NCI-H1048 (cell line): Measurements from ENCODE around the gene FCN2.

Experiments
- DNase-seq: peaks from one replicate; lab custom pipeline; 2025; lab: John Stamatoyannopoulos, UW

Gene FCN2

DNA sequence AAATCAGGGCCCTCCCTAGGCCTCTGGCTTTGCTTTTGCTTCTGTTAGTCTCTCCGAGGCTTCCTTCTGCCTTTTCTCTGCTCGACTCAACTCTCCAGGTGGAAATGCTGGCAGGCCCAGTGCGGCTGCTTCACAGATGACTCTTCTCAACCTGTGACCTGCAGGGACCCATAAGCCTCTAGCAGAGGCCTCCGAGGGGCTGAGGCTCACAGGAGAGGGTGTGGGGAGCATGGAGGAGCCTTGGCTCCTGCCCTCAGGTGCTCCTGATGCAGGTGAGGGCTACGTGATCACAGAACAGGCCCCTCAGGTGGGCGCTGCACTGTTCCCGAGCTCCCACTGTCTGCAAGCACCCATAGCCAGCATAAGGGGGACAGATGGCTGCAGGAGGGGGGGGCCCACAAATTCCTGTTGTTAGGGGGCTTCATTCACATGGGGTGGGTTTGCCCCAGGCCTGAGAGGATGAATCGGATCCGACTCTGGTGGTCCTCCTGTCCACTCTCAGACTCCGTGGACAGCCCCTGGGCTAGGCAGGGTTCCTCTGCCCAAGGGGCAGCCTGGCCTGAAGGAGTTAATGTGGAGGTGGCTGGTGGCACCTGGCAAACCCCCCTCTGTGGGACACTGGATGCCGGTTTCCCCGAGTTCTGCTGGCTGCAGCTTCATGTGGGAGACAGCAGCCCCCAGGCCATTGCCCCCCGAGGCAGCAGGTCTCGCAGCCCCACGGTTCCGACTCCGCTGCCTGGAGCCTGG is 10.9 kb upstream of the FCN2 start:
- no peak for DNase-seq

GRCh38 chr9:134870301-134870694 is 10.3 kb upstream of the FCN2 start:
- no peak for DNase-seq

DNA sequence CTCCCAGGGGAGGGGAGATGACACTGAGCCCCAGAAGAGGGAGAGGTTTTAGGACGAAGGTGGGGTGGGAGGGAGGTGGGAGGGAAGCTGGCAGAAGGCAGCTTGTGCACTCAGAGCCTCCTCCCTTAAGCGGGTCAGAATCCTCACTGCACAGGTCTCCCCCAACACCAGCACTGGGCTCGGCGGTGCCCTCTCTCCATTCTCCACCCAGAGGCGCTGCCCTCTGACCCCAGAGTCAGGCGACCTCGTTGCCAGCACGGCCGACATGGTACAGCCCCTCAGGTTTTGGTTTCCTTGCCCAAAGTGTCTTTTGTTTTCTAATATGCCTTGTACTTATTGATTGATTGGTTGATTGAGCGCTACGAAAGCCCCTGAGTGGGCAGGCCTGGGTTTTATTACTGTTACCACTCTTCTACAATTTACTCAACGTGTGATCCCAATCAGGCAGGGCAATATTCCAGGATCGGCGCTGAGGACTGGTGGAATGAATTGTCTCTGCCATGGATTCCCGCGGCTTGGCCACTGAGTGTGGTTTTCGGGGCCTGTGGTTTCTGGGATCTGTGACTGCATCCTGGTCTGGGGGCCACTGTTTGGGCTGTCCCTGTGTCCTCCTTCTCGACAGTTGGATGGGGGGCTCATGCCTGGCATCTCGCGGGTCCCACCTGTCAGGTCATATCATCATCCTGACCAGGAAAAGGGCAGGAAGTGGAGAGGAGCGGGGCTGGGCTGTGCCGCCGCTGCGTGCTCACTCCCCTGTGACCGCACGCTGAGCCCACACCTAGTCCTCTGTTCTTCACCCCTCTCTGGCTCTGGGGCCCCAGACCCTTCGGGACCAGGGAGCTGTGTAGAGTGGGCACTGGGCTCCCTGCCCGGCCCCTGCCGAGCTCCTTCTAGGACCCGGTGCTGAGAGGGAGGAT is 9.6 kb upstream of the FCN2 start:
- no peak for DNase-seq

DNA sequence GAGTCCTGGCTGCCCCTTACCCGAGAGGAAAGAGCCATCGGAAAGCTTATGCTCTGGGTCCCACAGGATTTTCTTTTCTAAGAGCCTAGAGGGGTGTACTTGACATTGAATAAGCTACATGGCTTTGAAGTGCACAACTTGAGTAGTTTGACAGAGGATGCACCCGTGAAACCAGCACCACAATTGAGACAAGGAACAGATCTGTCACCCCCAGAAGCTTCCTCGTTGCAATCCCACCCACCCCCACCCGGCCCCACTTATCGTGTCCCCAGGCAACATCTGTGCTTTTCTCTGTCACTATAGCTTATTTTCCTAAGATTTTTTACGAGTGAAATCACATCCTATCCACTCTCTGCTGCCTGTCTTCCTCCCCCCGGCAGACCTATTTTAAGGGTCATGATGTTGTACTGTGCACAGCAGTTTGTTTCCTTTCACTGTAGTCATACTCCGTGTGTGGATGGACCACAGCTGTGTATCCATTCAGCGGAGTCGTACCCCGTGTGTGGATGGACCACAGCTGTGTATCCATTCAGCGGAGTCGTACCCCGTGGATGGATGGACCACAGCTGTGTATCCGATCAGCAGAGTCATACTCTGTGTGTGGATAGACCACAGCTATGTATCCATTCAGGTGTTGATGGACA is 8.8 kb upstream of the FCN2 start:
- no peak for DNase-seq

- DNase-seq = no peak
Observed at GRCh38 chr9:134872482-134873231, 8.0 kb upstream of the FCN2 start.

GRCh38 chr9:134875371-134875770 is 5.2 kb upstream of the FCN2 start:
- DNase-seq = no peak

GRCh38 chr9:134877541-134877940 is 3.1 kb upstream of the FCN2 start:
- DNase-seq = no peak

DNA sequence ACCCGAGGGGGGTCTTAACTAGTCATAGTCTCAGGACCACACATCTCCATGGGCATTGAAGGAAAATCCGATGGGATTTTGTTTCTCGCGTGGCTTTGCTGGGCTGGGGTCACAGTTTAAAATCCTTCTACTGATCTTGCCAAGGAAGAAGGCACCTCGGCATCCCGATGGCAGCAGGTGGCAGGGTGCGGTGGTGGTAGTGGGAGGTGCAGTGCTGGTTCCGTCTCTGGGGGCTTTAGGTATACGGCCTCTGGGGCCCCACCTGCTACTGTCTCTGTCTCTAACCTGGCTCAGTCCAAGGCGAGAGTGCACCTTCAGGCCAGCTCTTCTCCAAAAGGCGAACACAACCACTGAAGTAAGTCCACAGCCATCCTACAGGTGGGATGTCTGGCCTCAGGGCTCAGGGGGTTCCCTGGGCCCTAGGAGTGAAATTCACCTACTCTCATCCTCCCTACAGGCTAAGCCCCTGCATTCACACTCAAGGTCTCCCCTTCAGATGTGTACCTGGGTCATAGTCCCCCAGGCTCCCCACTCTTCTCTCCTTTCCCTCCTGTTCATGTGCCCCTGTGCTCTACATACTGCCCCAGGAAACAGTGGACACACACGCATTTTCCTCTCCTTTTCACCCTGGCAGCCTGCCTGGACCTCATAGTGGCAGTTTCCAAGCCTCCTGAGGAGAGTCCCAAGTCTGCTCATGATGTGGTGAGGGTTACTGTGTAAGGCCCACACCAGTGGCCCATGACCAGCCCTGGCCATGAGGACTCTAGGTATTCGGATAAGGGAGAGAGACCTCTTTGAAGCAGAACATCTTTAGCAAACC is 736 bp upstream of the FCN2 start:
- no peak for DNase-seq

GRCh38 chr9:134881313-134881670 is 682 bp downstream of the FCN2 start:
- DNase-seq = no peak

DNA sequence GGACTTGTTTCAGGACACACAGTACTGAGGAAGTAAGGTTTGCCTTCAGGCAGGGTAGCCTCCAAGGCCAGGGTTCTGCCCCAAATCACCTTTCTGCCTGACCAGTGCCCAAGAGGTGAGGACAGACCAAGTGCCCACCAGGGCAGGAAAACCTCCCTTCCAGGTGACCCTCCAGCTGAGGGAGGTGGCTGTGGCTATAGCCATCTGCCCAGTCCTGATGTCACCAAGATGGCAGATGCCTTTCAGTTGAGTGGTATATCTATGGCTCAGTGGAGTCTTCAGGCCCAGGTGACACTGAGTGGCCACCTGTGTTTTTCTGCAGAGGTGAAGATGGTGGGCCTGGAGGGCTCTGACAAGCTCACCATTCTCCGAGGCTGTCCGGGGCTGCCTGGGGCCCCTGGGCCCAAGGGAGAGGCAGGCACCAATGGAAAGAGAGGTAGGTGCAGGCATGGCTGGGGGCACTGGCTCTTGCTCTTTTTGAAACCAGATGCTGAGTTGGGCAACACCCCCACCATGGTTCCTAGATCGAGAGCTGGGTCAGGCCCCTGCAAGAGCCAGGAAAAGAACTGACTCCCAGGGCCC is 1.7 kb downstream of the FCN2 start:
- no peak for DNase-seq

DNA sequence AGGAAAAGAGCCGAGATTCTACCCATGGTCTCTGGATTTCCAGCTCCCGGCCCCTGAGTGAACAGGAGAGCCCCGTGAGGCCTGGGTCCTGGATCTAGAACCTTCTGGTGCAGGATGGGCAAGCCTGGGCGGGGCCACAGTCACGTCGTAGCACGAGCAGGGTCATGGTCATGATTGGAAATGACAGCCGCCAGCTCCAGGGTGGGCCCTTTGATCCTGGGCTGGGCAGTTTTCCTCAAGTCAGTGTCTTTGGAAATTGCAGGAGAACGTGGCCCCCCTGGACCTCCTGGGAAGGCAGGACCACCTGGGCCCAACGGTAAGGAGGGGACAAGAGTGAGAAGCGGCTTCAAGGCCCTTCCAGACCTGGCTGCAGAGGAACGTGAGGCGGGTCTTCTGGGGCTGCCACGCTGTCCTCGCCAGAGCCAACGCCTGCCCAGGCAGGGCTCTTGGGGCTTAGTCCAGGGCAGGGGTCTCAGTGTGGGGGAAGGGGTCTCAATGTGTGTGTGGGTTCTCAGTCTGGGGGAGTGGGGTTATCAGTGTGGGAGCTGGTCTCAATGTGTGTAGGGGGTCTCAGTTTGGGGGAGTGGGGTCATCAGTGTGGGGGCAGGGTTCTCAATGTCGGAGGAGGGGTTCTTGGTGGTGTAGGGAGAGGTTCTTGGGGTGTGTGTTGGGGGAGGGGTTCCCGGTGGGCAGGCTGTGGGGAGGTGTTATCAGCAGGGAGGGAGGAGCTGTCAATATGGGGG is 2.6 kb downstream of the FCN2 start:
- DNase-seq = no peak

- no peak for DNase-seq
Observed at GRCh38 chr9:134884492-134884891, 3.9 kb downstream of the FCN2 start.

- DNase-seq = no peak
Observed at GRCh38 chr9:134885001-134885678, 4.5 kb downstream of the FCN2 start.

DNA sequence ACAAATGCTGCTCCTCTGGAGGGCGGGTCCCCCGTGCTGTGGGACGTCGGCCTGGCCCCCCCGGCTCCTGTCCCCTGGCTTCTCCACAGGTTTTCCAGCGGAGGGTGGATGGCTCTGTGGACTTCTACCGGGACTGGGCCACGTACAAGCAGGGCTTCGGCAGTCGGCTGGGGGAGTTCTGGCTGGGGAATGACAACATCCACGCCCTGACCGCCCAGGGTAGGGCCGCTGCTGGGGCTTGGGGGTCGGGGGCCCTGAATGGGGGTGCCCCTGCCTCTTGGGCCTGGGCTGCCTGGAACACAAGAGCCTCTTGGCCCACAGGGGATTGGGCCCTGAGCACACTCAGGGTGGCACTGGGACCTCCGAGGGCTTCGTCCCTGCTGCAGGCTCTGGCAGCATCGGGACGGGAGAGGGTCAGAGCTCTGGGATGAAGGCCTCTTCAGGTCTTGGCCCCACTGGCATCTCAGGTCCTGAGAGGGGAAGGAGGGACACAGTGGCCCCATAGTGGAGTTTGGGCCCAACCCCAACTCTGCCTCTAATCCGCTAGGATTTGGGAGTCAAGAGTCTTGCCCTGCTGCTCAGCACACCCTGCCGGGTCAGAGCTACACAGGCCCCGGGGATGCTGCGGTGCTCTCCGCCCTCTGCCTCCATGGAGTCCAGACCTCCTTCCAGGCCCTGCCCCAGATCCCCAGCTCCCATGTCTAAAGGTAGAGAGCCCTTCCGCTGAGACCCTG is 5.2 kb downstream of the FCN2 start:
- DNase-seq = no peak

DNA sequence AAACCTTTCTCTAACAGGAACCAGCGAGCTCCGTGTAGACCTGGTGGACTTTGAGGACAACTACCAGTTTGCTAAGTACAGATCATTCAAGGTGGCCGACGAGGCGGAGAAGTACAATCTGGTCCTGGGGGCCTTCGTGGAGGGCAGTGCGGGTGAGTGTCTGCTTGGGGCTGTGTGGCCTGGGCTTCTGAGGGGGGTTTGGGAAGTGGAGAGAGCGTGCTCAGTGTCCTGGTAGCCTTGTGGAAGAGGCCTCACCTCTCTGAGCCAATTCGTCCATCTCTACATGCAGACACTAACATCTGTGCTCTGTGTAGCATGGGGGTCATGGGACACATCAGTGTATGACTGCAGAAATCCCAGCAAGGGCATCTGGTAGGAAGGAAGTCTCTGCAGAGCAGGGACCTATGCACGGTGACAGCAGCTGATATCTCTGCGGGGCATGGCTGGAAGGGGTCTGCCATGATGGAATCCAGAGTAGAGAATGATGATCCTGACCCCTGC is 5.9 kb downstream of the FCN2 start:
- DNase-seq = no peak

GRCh38 chr9:134887219-134887618 is 6.6 kb downstream of the FCN2 start:
- no peak for DNase-seq

DNA sequence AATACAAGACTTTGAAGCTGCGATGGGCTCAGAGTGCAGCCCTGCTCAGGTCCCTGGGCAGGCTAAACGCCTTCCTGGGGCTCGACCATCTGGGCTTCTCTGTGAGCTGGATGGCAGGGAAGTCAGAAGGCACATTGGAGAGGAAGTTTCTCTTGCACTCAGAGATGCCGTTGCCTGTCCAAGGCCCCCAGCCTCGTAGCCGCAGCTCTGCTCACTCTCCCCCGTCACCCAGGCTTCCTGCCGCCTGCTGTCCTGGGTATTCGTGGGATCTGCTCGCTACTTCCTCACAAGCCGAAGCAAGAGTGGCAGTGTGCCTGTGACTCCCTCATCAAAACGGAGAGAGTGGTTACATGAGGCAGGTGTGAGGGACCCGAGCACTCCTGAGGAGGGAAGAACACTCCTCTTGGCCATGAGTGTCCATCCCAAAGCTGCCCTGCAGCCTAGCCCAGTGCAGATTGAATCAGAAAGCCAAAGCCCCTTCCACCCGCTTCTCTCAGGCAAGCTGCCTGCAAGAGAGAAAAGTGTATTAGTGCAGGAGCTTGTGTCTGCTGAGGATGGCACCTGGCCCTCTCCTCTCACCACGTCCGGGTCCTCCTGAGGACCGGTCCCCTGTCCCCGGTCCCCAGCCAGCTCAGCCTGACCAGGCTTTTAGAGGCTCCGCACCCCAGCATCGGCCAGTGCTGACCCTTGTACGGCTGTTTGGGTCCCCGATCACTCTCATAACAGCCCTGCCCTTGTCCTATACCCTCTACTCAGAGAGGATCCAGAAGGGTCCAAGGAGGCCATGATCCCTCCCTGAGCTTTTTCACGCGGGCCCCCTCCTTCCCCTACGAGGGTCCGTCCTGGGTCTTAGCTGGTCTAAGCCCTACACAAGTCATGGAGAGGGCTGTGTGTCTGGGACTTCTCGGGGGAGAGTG is 7.3 kb downstream of the FCN2 start:
- DNase-seq = no peak
